Stimulated activated naive B cell treated with anti-CD40 and anti-IgM and Interleukin-4, amounts not matched to agents 10 μg/mL and 1 μg/mL and 100 μg/mL, for 72 hours (primary cell): ENCODE results near the gene MVD.

Source experiments
- ATAC-seq, 2 donors: fragments of 150-1000 bp; cut with Tn5 transposase; replicated peaks; 2 replicates each; pipeline ENCODE4 v1.10.0; 2021; ENCODE audit warnings: moderate library complexity in 1 of 2
- DNase-seq: peaks from one replicate; pipeline ENCODE4 v3.0.0; 2021
- H3K27ac Mint-ChIP-seq: one replicate; pipeline ENCODE4 v1.8.0; 2022; ENCODE audit warnings: mild to moderate bottlenecking, mixed read lengths
- H3K27me3 Mint-ChIP-seq, 2 donors: one replicate each; pipeline ENCODE4 v1.8.0; 2022; ENCODE audit warnings: mixed read lengths in 2 of 2
- H3K36me3 Mint-ChIP-seq, 2 donors: one replicate each; pipeline ENCODE4 v1.8.0; 2022; ENCODE audit warnings: mixed read lengths in 2 of 2, mild to moderate bottlenecking in 1 of 2
- H3K4me1 Mint-ChIP-seq, 2 donors: one replicate each; pipeline ENCODE4 v1.8.0; 2022; ENCODE audit warnings: mixed read lengths in 2 of 2, mild to moderate bottlenecking in 1 of 2
- H3K4me3 Mint-ChIP-seq, 2 donors: one replicate each; pipeline ENCODE4 v1.8.0; 2022; ENCODE audit warnings: mild to moderate bottlenecking in 2 of 2, mixed read lengths in 2 of 2, moderate library complexity in 1 of 2
- H3K9me3 Mint-ChIP-seq, 2 donors: one replicate each; pipeline ENCODE4 v1.8.0; 2022; ENCODE audit warnings: mixed read lengths in 2 of 2, mild to moderate bottlenecking in 1 of 2

Gene MVD

GRCh38 chr16:88606148-88606757 lies 56.6 kb downstream of the MVD start:
- DNase-seq (no peak), ATAC-seq (no peak)
- peaks cover 46 to 58% of the 10 kb centered on the region in 2 donors for H3K36me3 Mint-ChIP-seq
- no peak overlapping the region for H3K27ac Mint-ChIP-seq
- H3K4me3 Mint-ChIP-seq = no peak overlapping the region
- peaks cover 15 to 35% of the 10 kb centered on the region in 2 donors for H3K4me1 Mint-ChIP-seq
- no peaks in the 10 kb centered on the region for H3K27me3 Mint-ChIP-seq
- H3K9me3 Mint-ChIP-seq = no peaks in the 10 kb centered on the region

- DNase-seq (no peak), ATAC-seq (no peak)
- H3K9me3 Mint-ChIP-seq = no peaks in the 10 kb centered on the region
Observed at GRCh38 chr16:88605186-88606147, 57.4 kb downstream of the MVD start.

GRCh38 chr16:88602091-88602490 lies 60.8 kb downstream of the MVD start:
- Mint-ChIP-seq H3K36me3 (peaks cover 35 to 58% of the 10 kb centered on the region in 2 donors), H3K27ac (no peak overlapping the region), H3K4me3 (no peak overlapping the region), H3K9me3 (no peaks in the 10 kb centered on the region), H3K4me1 (peaks cover 18 to 33% of the 10 kb centered on the region in 2 donors), H3K27me3 (no peaks in the 10 kb centered on the region)
- ATAC-seq (no peak), DNase-seq (no peak)

More at GRCh38 chr16:88605186-88606147, 57.4 kb downstream of the MVD start:
- Mint-ChIP-seq H3K36me3 (peaks cover 45 to 57% of the 10 kb centered on the region in 2 donors), H3K27me3 (no peaks in the 10 kb centered on the region), H3K4me1 (peaks cover 18 to 40% of the 10 kb centered on the region in 2 donors), H3K4me3 (no peak overlapping the region), H3K27ac (no peak overlapping the region)
